Colon (tissue), 2 donors: ENCODE results near the gene EXOC1L.

Experiments used
- FAIRE-seq: peaks from 2 replicates; lab custom pipeline; 2012; peaks lifted over from hg19 to GRCh38; lab: Jason Lieb, UNC
- donor health status: control.
- donor health status: control.

Gene EXOC1L

GRCh38 chr4:55819634-55820033, at the start of gene EXOC1L:
TSS of gene EXOC1L (plus strand) at chr4:55819790. CDS start at chr4:55820027, 237 bp downstream.
- no peak for FAIRE-seq

DNA sequence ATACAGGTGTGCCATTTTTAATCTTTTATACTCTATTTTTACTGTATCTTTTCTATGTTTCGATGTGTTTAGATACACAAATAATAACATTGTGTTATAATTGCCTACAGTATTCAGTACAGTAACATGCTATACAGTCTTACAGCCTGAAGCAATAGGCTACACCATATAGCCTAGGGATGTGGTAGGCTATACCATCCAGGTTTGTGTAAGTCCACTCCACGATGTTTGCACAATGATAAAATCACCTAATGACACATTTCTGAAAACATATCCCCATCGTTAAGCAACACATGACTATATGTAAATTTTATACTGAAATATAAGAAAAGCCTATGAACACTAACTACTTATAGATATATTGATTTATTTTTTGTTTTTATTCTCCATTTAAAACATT, 48.9 kb upstream of the EXOC1L start:
- no peak for FAIRE-seq

GRCh38 chr4:55781341-55781740, 38.2 kb upstream of the EXOC1L start:
- FAIRE-seq, result no peak

DNA sequence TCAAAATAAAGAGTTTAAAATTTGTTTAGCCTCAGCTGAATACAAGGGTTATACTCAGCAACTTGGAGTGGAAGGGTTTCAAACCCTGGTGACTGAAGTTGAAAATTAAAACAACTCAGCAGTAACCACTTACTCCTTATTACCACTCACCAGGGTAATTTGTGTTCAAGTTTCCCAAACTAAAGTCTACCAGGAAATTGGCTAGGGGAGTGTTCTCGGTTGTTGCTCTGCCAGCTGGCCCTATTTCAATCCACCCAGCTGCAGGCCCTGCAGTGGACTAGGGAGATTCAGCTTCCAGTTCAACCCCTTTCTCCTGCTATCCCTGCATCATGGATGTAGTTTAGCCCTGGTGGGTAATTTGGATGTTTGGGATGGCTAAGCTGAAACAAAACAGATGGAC, 37.8 kb upstream of the EXOC1L start:
- FAIRE-seq, result no peak

GRCh38 chr4:55783584-55783983, 36.0 kb upstream of the EXOC1L start:
- FAIRE-seq, result no peak

DNA sequence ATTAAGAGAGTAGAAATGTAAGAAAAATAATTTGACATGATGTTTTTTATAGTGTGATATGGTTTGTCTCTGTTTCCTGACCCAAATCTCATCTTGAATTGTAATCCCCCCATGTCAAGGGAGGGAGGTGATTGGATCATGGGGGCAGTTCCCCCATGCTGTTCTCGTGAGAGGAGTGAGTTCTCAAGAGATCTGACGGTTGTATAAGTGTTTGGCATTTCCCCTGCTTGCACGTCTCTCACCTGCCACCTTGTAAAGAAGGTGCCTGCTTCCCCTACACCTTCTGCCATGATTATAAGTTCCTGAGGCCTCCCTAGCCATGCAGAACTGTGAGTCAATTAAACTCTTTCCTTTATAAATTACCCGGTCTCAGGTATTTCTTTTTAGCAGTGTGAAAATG, 34.8 kb upstream of the EXOC1L start:
- FAIRE-seq, result no peak

DNA sequence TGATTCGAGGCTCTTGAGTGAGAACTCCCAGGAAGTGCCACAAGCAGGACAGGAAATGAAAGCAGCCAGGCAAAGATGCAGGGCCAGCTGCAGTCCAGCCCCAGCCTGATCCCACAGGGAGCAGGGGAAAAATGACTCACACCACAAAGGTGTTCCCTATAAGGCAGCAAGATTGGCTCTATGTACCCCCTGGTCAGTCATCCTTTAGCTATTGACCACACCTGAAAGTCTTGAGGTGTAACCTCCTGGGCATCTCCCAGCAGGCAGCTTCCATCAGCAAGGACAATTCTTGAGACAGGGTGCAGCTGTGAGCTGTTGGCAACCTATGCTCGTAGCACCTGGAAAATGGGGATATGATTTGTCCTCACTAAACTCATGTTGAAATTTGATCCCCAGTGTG, 27.9 kb upstream of the EXOC1L start:
- FAIRE-seq, result no peak

GRCh38 chr4:55793479-55793878, 26.1 kb upstream of the EXOC1L start:
- FAIRE-seq, result no peak

DNA sequence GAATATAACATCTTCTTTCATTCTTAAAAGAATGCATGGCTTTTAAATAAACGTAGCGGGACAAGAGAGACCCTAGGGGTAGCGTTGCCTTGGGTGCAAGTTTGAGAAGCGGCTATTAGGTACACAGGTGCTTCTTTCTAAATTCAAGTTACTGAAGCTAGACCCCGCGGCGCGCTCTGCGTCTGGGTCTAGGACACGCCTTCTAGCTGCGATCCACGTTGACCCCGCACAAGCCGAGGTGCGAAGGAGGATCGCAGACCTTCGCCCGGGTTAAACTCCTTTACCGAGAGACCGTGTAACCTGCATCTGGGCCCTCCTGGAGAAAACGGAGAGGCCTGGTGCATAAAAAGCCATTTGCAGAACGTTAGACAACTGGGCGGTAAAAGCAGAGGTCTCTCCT, 25.5 kb upstream of the EXOC1L start:
- no peak for FAIRE-seq

- FAIRE-seq, result no peak
These were observed 24.2 kb upstream of the EXOC1L start for GRCh38 chr4:55795341-55795740.

- no peak for FAIRE-seq
These were observed 18.1 kb upstream of the EXOC1L start for GRCh38 chr4:55801498-55801897.

- FAIRE-seq, result no peak
These were observed 12.0 kb upstream of the EXOC1L start for GRCh38 chr4:55807556-55807955.

- FAIRE-seq, result no peak
These were observed 11.4 kb upstream of the EXOC1L start for GRCh38 chr4:55808186-55808585.

- no peak for FAIRE-seq
These were observed 11.0 kb upstream of the EXOC1L start for GRCh38 chr4:55808632-55809031.

DNA sequence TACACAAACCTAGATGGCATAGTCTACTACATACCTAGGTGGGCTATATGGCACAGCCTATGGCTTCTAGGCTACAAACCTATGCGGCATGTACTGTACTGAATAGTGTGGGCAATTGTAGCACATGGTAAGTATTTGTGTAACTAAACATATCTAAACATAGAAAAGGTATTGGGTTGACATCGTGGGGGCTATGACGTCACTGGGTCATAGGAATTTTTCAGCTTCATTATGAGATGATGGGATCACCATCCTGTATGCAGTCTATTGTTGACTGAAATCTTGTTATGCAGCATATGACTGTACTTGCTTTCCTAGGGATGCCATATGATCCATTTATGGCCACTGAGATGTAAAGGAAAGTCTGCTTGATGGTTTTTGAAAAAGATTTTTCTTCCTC, 1.9 kb upstream of the EXOC1L start:
- FAIRE-seq, result no peak

DNA sequence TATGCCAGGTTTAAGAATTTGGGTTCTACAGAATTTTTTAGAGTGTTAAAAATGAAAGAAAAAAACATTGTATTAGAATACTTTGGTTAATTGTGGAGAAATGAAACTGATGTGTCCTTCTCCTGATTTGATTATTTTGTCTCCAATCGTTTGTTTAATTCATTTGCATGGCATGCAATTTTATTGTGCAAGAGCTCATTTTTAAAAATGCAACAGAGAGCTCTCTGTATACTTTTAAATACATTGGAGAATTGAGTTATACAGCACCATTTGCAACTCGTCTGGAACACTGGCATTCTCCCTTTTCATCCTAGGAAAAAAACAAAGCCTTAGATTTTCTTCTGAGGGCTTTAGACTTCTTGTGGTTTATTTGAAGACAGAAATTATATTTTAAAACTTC, 689 bp downstream of the EXOC1L start:
- FAIRE-seq, result no peak

- FAIRE-seq, result no peak
These were observed 2.7 kb downstream of the EXOC1L start for GRCh38 chr4:55822329-55822728.

- no peak for FAIRE-seq
These were observed 5.3 kb downstream of the EXOC1L start for GRCh38 chr4:55824865-55825264.

GRCh38 chr4:55826986-55827385, 7.4 kb downstream of the EXOC1L start:
- FAIRE-seq, result no peak

- FAIRE-seq, result no peak
These were observed 8.0 kb downstream of the EXOC1L start for GRCh38 chr4:55827582-55827981.

- no peak for FAIRE-seq
These were observed 10.5 kb downstream of the EXOC1L start for GRCh38 chr4:55830048-55830447.

GRCh38 chr4:55830716-55831115, 11.1 kb downstream of the EXOC1L start:
- FAIRE-seq, result no peak

DNA sequence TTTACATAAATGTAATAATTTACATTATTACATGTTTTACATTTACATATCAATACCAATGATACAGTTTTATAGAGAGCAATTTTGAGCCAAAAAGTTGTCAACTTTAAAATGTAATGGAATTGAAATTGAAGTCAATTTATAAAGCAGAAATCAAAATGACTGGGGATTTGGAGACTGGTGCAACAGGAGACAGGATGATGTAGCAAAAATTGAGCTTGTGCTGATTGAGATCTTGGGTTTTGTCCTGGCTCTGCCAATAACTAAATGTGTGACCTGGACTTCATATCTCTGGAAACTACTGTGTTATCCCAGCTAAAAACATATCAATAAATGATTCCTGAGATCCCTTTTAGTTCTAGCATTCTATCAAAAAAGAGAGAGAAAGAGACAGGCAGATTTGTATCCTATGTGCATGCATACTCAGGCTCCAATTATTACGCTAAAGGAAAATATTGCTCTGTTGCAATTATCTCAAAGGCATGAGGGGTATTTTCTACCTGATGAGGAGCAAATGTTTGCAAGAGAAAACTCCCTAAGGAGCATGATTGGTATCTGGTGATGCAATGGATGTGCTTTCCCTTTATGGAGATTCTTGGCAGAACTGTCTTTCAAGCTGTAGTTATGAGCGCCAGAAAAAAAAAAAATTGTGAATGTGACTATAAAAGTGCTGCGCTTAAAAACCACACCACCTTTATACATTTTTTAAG, 14.7 kb downstream of the EXOC1L start:
- no peak for FAIRE-seq

GRCh38 chr4:55837903-55838302, 18.3 kb downstream of the EXOC1L start:
- FAIRE-seq, result no peak

DNA sequence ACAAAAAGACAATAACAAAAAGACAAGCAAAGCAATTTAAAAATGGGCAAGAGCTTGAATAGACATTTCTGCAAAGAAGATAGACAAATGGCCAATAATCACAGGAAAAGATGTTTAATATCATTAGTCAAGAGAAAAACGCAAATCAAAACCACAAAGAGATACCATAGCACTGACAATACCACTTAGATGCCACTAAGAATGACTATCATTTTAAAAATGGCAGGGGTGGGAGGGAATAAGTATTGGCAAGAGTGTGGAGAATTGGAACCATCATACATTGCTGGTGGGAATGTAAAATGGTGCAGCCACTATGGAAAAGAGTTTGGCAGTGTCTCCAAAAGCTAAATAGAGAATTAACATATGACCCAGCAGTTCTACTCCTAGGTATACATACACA, 18.8 kb downstream of the EXOC1L start:
- no peak for FAIRE-seq
